M059J (cell line): ENCODE data around the gene OR51M1. TPM values are rescaled to one million over a fixed set of nuclear protein-coding genes. Genes with fewer than 3 reads are reported as not detected.
"Not testable (repeated sequence)": the region's sequence is repeated elsewhere in the genome, so short reads cannot be mapped to it uniquely, and the experiment has no call there.

Experiments used
- DNase-seq: peaks from one replicate; pipeline ENCODE4 v3.0.0-alpha.2; 2012; ENCODE audit warnings: low read depth
- total RNA-seq: library from RNA; depleted of rRNA; stranded (reverse); fragments of >200 nt; shearing (Covaris generic); gene quantifications from 2 replicates; pipeline ENCODE4 v1.2.3, GENCODE V29; 2014; rRNA removed

OR51M1 gene
- not detected in 2 replicates for total RNA-seq

GRCh38 chr11:5383576-5383975 lies at the start of gene OR51M1:
Gene OR51M1, plus strand, starts transcription at chr11:5383812. Its CDS starts 5,587 bp downstream, at chr11:5389399.
- no peak for DNase-seq

GRCh38 chr11:5335170-5335569 lies 48.4 kb upstream of the OR51M1 start:
- no peak for DNase-seq

- DNase-seq, result peak; percentile 37
These were observed 47.3 kb upstream of the OR51M1 start for GRCh38 chr11:5336331-5336730.

GRCh38 chr11:5337253-5337652 lies 46.4 kb upstream of the OR51M1 start:
- DNase-seq, result not testable (repeated sequence)

GRCh38 chr11:5339771-5340322 lies 43.8 kb upstream of the OR51M1 start:
- DNase-seq, result no peak

- DNase-seq, result no peak
These were observed 39.9 kb upstream of the OR51M1 start, which contains the start of gene OR51B5 for GRCh38 chr11:5343474-5344335. Gene OR51B5, minus strand, starts transcription at chr11:5343524. Its CDS starts 0 bp downstream, at chr11:5343524.

GRCh38 chr11:5345831-5346230 lies 37.8 kb upstream of the OR51M1 start:
- no peak for DNase-seq

- no peak for DNase-seq
These were observed 34.9 kb upstream of the OR51M1 start for GRCh38 chr11:5348551-5349194.

GRCh38 chr11:5349550-5349949 lies 34.1 kb upstream of the OR51M1 start:
- no peak for DNase-seq

- DNase-seq, result no peak
These were observed 32.4 kb upstream of the OR51M1 start, which contains the start of gene OR51B6 for GRCh38 chr11:5351208-5351607. Gene OR51B6, plus strand, starts transcription at chr11:5351508. Its CDS starts 0 bp downstream, at chr11:5351508.

GRCh38 chr11:5356031-5356430 lies 27.6 kb upstream of the OR51M1 start:
- DNase-seq, result not testable (repeated sequence)

- DNase-seq, result peak; percentile 59
These were observed 21.5 kb upstream of the OR51M1 start for GRCh38 chr11:5362017-5362625.

GRCh38 chr11:5363679-5364078 lies 19.9 kb upstream of the OR51M1 start:
- DNase-seq, result peak; percentile 46

GRCh38 chr11:5364214-5364613 lies 19.4 kb upstream of the OR51M1 start:
- peak; percentile 96 for DNase-seq

- DNase-seq, result not testable (repeated sequence)
These were observed 17.2 kb upstream of the OR51M1 start for GRCh38 chr11:5366365-5366764.

- DNase-seq, result peak; percentile 72
These were observed 16.8 kb upstream of the OR51M1 start for GRCh38 chr11:5366856-5367255.

- DNase-seq, result peak; percentile 89
These were observed 16.1 kb upstream of the OR51M1 start for GRCh38 chr11:5367448-5368074.

GRCh38 chr11:5368502-5369043 lies 15.0 kb upstream of the OR51M1 start:
- peak; percentile 61 for DNase-seq

GRCh38 chr11:5369789-5370188 lies 13.8 kb upstream of the OR51M1 start:
- peak; percentile 59 for DNase-seq

- DNase-seq, result peak; percentile 77
These were observed 2.8 kb upstream of the OR51M1 start for GRCh38 chr11:5380740-5381342.

GRCh38 chr11:5384335-5384734 lies 723 bp downstream of the OR51M1 start:
- no peak for DNase-seq
